Muscle of leg (tissue), 11 donors: ENCODE measurements around the gene MAB21L4. TPM values are rescaled to one million over a fixed set of nuclear protein-coding genes. Genes with fewer than 3 reads are reported as not detected.

Source experiments
- DNase-seq: peaks from one replicate; pipeline ENCODE4 v3.0.0; 2013
- H3K27ac ChIP-seq: one replicate; pipeline ENCODE4 v1.5.1; 2013; ENCODE audit warnings: mild to moderate bottlenecking, low read length, control low read depth
- H3K27me3 ChIP-seq: one replicate; pipeline ENCODE4 v1.6.1; 2013; ENCODE audit warnings: low read length; ENCODE audit not compliant: control insufficient read depth, insufficient read depth
- H3K36me3 ChIP-seq: one replicate; pipeline ENCODE4 v1.6.1; 2013; ENCODE audit warnings: low read length; ENCODE audit not compliant: control insufficient read depth, insufficient read depth
- H3K4me1 ChIP-seq: one replicate; pipeline ENCODE4 v1.6.1; 2013; ENCODE audit warnings: low read length; ENCODE audit not compliant: control insufficient read depth, insufficient read depth
- H3K4me3 ChIP-seq: one replicate; pipeline ENCODE4 v1.5.1; 2013; ENCODE audit warnings: low read length, control low read depth
- H3K9me3 ChIP-seq: replicated peaks from 2 replicates; pipeline ENCODE4 v1.6.1; 2013; ENCODE audit warnings: low read depth, low read length; ENCODE audit not compliant: control insufficient read depth
- WGBS: methylation state at CpG from one replicate; pipeline ENCODE4 v1.1.5; 2013; ENCODE audit warnings: missing lambda C conversion rate; ENCODE audit not compliant: insufficient coverage; 5-methylcytosine and 5-hydroxymethylcytosine counted together
- polyA plus RNA-seq, 8 donors: library from polyadenylated mRNA; unstranded; fragments of 120-200 nt; gene quantifications; one replicate each; pipeline versions ENCODE4 v1.2.1 to v1.2.3, GENCODE V29; 2013; ENCODE audit warnings: inconsistent platforms in 1 of 8, low replicate concordance in 1 of 8; ENCODE audit not compliant: insufficient read length in 8 of 8, insufficient read depth in 1 of 8
- total RNA-seq: library from RNA; stranded (reverse); fragments of 120-200 nt; gene quantifications from one replicate; pipeline ENCODE4 v1.2.4, GENCODE V29; 2013

MAB21L4 gene
- total and polyA plus RNA-seq, 9 donors: 0.06 to 2.4 (median 0.36) TPM; not detected in 4

DNA sequence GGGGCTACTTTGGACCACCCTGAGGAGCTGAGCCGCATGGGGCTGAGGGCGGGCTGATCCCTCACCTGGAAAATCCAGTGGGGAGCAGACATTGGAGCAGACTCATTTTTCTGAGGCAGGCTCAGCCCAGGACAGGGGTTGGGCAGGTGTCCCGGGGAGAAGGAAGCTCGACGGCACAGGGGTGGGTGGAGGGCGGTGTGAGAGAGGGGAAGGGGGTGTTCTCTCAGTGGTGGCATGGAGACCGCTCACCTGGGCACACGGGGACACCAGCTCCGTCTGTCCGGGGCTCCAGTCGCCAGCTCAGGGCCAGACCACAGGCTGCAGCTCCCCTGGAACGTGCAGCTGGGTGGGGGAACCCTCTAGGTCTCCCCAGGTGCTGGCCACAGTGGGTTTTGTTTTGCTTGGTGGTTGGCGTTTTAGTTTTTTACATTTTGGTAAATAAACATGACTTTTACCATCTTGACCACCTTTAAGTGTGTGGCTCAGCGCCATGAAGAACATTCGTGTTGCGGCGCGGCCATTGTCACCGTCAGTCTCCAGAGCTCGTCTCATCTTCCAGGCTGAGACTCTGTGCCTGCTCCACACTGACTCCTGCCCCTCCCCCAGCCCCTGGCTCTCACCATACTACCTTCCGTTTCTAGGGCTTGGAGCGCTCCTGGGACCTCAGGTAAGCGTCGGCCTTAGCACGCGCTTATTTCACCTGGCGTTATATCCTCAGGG is 4.3 kb upstream of the MAB21L4 start:
- Histone ChIP-seq H3K9me3 (no peaks in the 10 kb centered on the region), H3K4me3 (no peak overlapping the region), H3K27me3 (peaks cover 6% of the 10 kb centered on the region), H3K4me1 (peaks cover 24% of the 10 kb centered on the region), H3K27ac (no peak overlapping the region), H3K36me3 (no peaks in the 10 kb centered on the region)
- 90% methylated on average over 22 of the region's 27 CpGs for WGBS
- DNase-seq: no peak

DNA sequence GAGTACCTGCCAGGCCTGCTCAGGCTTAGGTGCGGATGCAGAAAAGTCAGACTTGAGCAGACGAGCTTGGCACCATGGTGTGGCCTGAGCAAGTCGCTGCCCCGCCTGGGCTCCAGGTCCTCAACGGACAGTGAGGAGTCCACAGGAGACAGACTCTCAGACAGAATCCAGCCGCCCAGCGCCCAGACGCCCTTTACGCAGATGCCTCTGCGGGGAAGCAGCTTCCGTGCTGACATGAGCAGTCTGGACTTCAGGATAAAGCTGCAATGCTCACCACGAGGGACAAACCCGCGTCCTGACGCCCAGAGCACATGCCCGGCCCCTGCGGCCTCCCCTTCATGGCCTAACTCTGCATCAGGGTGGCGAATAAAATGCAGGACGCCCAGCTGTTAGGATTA is 3.5 kb upstream of the MAB21L4 start:
- 82% methylated on average over 19 of the region's 19 CpGs for WGBS
- Histone ChIP-seq H3K4me1 (peaks cover 19% of the 10 kb centered on the region), H3K9me3 (no peaks in the 10 kb centered on the region), H3K27me3 (peaks cover 2% of the 10 kb centered on the region), H3K4me3 (no peak overlapping the region), H3K36me3 (no peaks in the 10 kb centered on the region), H3K27ac (no peak overlapping the region)
- no peak for DNase-seq

DNA sequence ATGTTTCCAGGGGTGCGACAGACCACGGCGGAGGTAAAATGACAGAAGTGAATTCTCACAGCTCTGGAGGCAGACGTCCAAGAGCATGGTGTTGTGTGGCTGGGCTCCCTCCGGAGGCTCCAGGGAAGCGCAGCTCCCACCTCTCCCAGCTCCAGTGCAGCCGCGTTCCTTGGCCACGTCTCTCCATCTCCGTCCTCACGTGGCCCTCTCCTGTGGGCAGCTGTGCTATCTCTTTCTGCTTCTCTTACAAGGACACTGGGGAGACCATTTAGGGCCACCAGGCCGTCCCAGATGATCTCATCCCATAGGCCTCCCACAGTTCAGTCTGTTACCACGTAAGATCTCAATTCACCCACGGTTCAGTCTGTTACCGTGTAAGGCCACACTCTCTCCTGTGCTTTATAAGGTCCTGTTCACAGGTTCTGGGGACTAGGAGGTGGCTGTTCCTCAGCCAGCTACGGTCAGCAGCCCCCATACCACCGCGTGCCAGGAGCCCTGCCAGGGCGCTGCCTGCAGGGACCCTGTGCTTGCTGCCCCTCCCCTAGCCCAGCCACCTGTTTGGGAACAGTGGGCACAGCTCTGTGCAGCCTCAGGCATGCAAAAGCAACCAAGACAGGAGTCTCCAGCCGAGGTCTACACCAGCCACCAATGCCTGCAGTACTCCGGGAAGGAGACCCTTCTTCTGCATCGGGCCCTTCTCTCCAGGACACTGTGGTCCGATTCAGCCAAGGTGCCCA is 2.9 kb upstream of the MAB21L4 start:
- no peak overlapping the region for H3K4me3 ChIP-seq
- no peaks in the 10 kb centered on the region for H3K9me3 ChIP-seq
- H3K36me3 ChIP-seq: no peaks in the 10 kb centered on the region
- peaks cover 19% of the 10 kb centered on the region for H3K4me1 ChIP-seq
- DNase-seq: no peak
- 53% methylated on average over 22 of the region's 23 CpGs for WGBS
- no peak overlapping the region for H3K27ac ChIP-seq
- H3K27me3 ChIP-seq: peaks cover 2% of the 10 kb centered on the region

- 57% methylated on average over 17 of the region's 17 CpGs for WGBS
Observed at GRCh38 chr2:240898108-240898730, 2.3 kb upstream of the MAB21L4 start.

DNA sequence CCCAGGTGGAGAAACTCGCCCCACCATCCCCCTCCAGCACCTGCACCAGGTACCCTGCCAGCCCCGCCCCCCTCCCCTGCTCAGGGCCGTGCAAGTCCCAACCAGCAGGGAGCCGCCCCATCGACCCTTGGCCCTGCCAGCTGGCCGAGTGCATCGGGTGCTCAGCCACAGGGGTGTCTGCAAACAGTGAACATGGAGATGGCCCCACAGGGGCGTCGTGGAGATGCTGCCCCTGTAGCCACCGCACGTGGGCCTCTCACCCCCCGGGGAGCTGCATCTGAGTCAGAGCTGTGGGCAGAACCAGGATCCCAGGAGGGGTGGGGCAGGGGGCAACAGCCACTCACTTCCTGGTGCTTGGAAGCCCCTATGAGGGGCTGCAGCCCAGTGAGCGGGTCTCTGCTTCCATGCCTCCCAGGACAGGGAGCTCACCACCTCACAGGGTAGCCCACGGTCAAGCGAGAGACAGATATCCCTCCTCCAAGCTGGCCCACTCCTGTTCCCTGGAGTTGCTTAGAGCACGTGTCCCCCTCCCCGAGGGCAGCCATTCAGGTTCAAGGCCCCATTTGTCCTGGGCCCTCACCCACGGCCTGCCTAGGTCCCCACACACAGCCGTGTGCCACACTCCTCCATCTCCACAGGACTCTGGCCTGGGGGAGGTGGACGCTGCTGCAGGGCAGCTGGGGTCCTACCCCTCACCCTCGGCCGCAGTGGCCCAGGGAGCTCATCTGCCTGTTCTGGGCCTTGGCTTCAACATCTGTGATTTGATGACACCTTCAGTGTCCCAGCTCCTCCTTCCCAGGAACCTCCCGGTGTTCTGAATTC is 1.1 kb upstream of the MAB21L4 start:
- 56% methylated on average over 16 of the region's 23 CpGs for WGBS
- no peaks in the 10 kb centered on the region for H3K9me3 ChIP-seq
- H3K36me3 ChIP-seq: no peaks in the 10 kb centered on the region
- H3K4me1 ChIP-seq: peaks cover 32% of the 10 kb centered on the region
- DNase-seq: no peak
- H3K27ac ChIP-seq: no peak overlapping the region
- H3K27me3 ChIP-seq: peaks cover 2% of the 10 kb centered on the region
- no peak overlapping the region for H3K4me3 ChIP-seq

More at GRCh38 chr2:240898108-240898730, 2.3 kb upstream of the MAB21L4 start:
- DNase-seq: peak; percentile 63
- Histone ChIP-seq H3K36me3 (no peaks in the 10 kb centered on the region), H3K4me1 (peaks cover 24% of the 10 kb centered on the region), H3K27me3 (peaks cover 2% of the 10 kb centered on the region), H3K27ac (no peak overlapping the region), H3K4me3 (no peak overlapping the region), H3K9me3 (no peaks in the 10 kb centered on the region)

GRCh38 chr2:240896394-240896793 is 438 bp upstream of the MAB21L4 start:
- 42% methylated on average over 7 of the region's 7 CpGs for WGBS
- H3K36me3 ChIP-seq: no peaks in the 10 kb centered on the region
- H3K4me3 ChIP-seq: no peak overlapping the region
- peaks cover 35% of the 10 kb centered on the region for H3K4me1 ChIP-seq
- H3K9me3 ChIP-seq: no peaks in the 10 kb centered on the region
- DNase-seq: no peak
- H3K27me3 ChIP-seq: peaks cover 2% of the 10 kb centered on the region
- H3K27ac ChIP-seq: no peak overlapping the region

DNA sequence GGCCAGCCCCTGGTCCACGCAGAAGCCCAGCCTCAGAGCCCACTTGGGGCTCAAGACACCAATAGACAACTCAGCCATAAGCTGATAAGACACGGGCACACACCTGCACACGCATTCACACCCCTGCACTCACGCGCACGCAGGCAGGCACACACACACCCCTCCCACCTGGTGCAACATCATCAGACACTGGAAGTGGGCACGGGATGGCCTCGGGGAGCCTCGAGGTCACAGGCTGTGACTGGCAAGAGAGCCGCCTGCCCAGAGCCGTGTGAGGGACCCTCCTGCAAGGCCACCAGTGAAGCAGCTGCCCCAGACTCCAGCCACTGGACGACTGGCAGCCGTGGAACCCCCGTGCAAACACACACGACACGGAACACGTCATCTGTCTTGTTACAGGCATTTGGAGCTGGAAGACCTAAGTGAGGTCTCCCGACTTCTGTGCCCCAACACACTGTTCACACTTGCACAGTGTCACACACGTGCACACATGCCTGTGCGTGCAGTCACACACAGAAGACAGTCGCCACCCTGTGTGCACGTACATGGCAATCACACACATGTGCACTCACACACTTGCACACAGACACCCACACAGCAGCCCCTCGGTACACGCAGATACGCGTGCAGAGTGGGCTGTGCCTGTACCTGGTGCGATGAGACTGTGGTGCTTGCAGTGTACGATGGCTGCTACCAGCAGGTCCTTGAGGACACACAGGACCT is 959 bp downstream of the MAB21L4 start:
- Histone ChIP-seq H3K4me1 (peaks cover 35% of the 10 kb centered on the region), H3K27me3 (no peaks in the 10 kb centered on the region), H3K36me3 (no peaks in the 10 kb centered on the region), H3K27ac (no peak overlapping the region), H3K9me3 (no peaks in the 10 kb centered on the region), H3K4me3 (no peak overlapping the region)
- no peak for DNase-seq
- 85% methylated on average over 28 of the region's 28 CpGs for WGBS

DNA sequence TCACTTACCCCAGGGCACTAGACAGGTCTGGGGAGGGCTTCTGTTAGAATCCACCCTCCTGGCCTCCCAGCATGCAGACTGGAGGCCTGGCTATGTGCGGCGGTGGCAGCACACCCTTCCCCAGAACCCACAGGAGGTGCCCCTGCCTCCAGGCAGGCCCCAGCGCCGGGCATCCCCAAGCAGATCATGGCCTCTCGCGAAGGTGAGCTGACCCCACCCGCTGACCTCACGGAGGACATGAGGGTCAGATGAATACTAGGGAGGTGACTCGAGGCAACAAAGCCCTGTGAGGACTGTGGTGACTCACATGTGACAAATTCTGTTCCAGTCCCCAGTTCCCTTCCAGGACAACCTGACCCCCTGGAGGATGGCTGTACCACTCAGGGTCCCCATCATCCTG is 1.9 kb downstream of the MAB21L4 start:
- Histone ChIP-seq H3K36me3 (no peaks in the 10 kb centered on the region), H3K27me3 (no peaks in the 10 kb centered on the region), H3K27ac (no peak overlapping the region), H3K9me3 (no peaks in the 10 kb centered on the region), H3K4me3 (no peak overlapping the region), H3K4me1 (peaks cover 29% of the 10 kb centered on the region)
- DNase-seq: no peak
- WGBS: 84% methylated on average over 9 of the region's 9 CpGs

GRCh38 chr2:240893363-240893844 is 2.6 kb downstream of the MAB21L4 start:
- DNase-seq: peak; percentile 36
- WGBS: 44% methylated on average over 13 of the region's 17 CpGs

More at GRCh38 chr2:240893363-240893844, 2.6 kb downstream of the MAB21L4 start:
- Histone ChIP-seq H3K4me3 (no peak overlapping the region), H3K27ac (no peak overlapping the region), H3K4me1 (peaks cover 23% of the 10 kb centered on the region), H3K9me3 (no peaks in the 10 kb centered on the region), H3K27me3 (no peaks in the 10 kb centered on the region), H3K36me3 (no peaks in the 10 kb centered on the region)
